ENCODE measurements around the gene SFPQ. TPM values are rescaled to one million over a fixed set of nuclear protein-coding genes. Genes with fewer than 3 reads are reported as not detected.

SFPQ gene
- total RNA-seq, 2 donors from 2014 or later, result 178 to 311 TPM

Small RNA genes within 50 kb of the gene (small RNA-seq; reads per million reads assigned to genes)
- 0 reads per million in 2 donors for gene RF00019

Other genes starting within 250 kb of the SFPQ start
- gene TMEM35B, start 207.8 kb downstream of the SFPQ start, total RNA-seq, result 10 to 100 TPM; 60.8 to 64.4 TPM
- gene ZMYM6, start 161.2 kb downstream of the SFPQ start, total RNA-seq, result 10 to 100 TPM in 1 of 2 donors, 1 to 10 TPM in 1; 8.0 to 19.5 TPM
- gene ZMYM1, start 113.8 kb downstream of the SFPQ start, total RNA-seq, result 10 to 100 TPM; 12.0 to 31.5 TPM
- 10 to 100 TPM; 34.9 to 42.1 TPM for gene ZMYM4, start 75.6 kb upstream of the SFPQ start, total RNA-seq